PC-3 (cell line): ENCODE data around the gene CD300LD. TPM values are rescaled to one million over a fixed set of nuclear protein-coding genes. Genes with fewer than 3 reads are reported as not detected.

Experiments
- ATAC-seq: fragments of 200-7000 bp; cut with Tn5 transposase; 2 replicates; pipeline ENCODE4 v1.9.1; 2020; ENCODE audit warnings: mild to moderate bottlenecking, moderate library complexity
- BruUV-seq: library from RNA; stranded (reverse); fragments of 400-500 nt; replicated peaks from 2 replicates; lab custom pipeline; 2021; lab: Mats Ljungman, UMichigan
- CTCF ChIA-PET: fragments of 300-600 bp; sonication (Branson Sonifier 250); formaldehyde crosslinking; loops from one replicate; lab custom pipeline; 2022; ENCODE audit warnings: antibody characterized with exemption; lab: Charles Lee
- POLR2A ChIA-PET: fragments of 300-600 bp; sonication (Branson Sonifier 250); formaldehyde crosslinking; loops from one replicate; lab custom pipeline; 2022; ENCODE audit warnings: antibody characterized with exemption; ENCODE audit not compliant: unreplicated experiment; lab: Charles Lee
- DNase-seq: peaks from one replicate; pipeline ENCODE4 v3.0.0-alpha.2; 2015
- H2AFZ ChIP-seq: fragments of 300-600 bp; sonication (generic); 2 replicates; pipeline ENCODE4 v1.6.0; 2016; ENCODE audit warnings: antibody characterized with exemption, low read length
- H3F3A ChIP-seq: fragments of 300-600 bp; sonication (generic); one replicate; pipeline ENCODE4 v1.6.0; 2017; ENCODE audit warnings: antibody characterized with exemption, low read length, control low read depth, mild to moderate bottlenecking; ENCODE audit not compliant: unreplicated experiment
- H3K27ac ChIP-seq: fragments of 300-600 bp; sonication (generic); 2 replicates; pipeline ENCODE4 v1.5.1; 2016; ENCODE audit warnings: mild to moderate bottlenecking, low read length
- H3K27me3 ChIP-seq: fragments of 300-600 bp; sonication (generic); 2 replicates; pipeline ENCODE4 v1.6.1; 2016; ENCODE audit warnings: low read length, mixed read lengths
- H3K36me3 ChIP-seq: fragments of 300-600 bp; sonication (generic); 2 replicates; pipeline ENCODE4 v1.6.1; 2016; ENCODE audit warnings: low read depth, mixed run types, low read length, mixed read lengths
- H3K4me1 ChIP-seq: fragments of 300-600 bp; sonication (generic); 2 replicates; pipeline ENCODE4 v1.5.1; 2016; ENCODE audit warnings: low read length; ENCODE audit not compliant: insufficient read depth
- H3K4me2 ChIP-seq: fragments of 300-600 bp; sonication (generic); 2 replicates; pipeline ENCODE4 v1.6.0; 2016; ENCODE audit warnings: low read length
- H3K4me3 ChIP-seq: fragments of 300-600 bp; sonication (generic); 2 replicates; pipeline ENCODE4 v1.5.1; 2016; ENCODE audit warnings: mild to moderate bottlenecking, low read length, mixed read lengths
- H3K79me2 ChIP-seq: fragments of 300-600 bp; sonication (generic); 2 replicates; pipeline ENCODE4 v1.6.1; 2017; ENCODE audit warnings: low read length, mixed read lengths
- H3K9ac ChIP-seq: fragments of 300-600 bp; sonication (generic); 2 replicates; pipeline ENCODE4 v1.6.0; 2016; ENCODE audit warnings: mild to moderate bottlenecking, low read length
- H3K9me2 ChIP-seq: fragments of 300-600 bp; sonication (generic); replicated peaks from 2 replicates; pipeline ENCODE4 v1.6.1; 2016; ENCODE audit warnings: mixed run types, low read length, mixed read lengths
- H3K9me3 ChIP-seq: fragments of 300-600 bp; sonication (generic); 2 replicates; pipeline ENCODE4 v1.6.1; 2016; ENCODE audit warnings: low read length, mixed read lengths
- H4K20me1 ChIP-seq: fragments of 300-600 bp; sonication (generic); 2 replicates; pipeline ENCODE4 v1.6.1; 2016; ENCODE audit warnings: low read length, mixed read lengths
- CTCF ChIP-seq: fragments of 300-600 bp; sonication (generic); conservative IDR thresholded peaks from 2 replicates; pipeline ENCODE4 v1.5.1; 2017; ENCODE audit warnings: antibody characterized with exemption, low read depth, mild to moderate bottlenecking, low read length
- EZH2 ChIP-seq: fragments of 300-600 bp; sonication (generic); IDR thresholded peaks from one replicate; pipeline ENCODE4 v1.6.1; 2017; ENCODE audit warnings: antibody characterized with exemption, mild to moderate bottlenecking, low read length; ENCODE audit not compliant: unreplicated experiment
- EZH2phosphoT487 ChIP-seq: fragments of 300-600 bp; sonication (generic); IDR thresholded peaks from 2 replicates; pipeline ENCODE4 v1.6.1; 2018; ENCODE audit warnings: mild to moderate bottlenecking, antibody characterized with exemption, low read length, borderline replicate concordance
- intact Hi-C: fragments of 100-400 bp; cut with micrococcal nuclease; formaldehyde crosslinking; loops from 2 replicates; pipeline ENCODE4 v1.9.0; 2023
- total RNA-seq: library from RNA; depleted of rRNA; stranded (reverse); fragments of >200 nt; gene quantifications from 2 replicates; pipeline ENCODE4 v1.2.3, GENCODE V29; 2014

The CD300LD gene
- total RNA-seq, 1 experiment from 2014 or later = not detected

DNA sequence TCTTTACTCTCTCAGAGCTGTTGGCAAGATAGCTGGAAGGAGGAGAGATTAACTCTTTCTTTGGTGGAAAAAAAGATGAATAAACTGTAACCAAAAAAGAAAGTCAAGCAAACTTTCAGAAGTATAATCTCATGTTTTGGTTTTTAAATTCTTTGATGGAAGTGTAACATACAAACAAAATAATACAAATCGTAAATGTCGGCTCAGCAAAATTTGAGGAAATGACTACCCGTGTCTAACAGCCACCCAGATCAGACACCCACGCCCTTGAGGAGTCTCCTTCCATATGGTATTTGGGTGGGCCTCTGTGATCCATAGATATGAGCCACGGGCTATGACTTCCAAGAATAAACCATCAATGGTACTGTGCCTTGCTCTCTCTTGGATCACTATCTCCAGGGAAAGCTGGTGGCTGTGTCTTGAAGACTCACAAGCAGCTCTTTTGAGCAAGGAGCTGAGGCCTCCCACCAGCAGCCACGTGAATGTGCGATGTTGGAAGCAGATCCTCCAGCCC, 36.6 kb downstream of the CD300LD start:
- Histone ChIP-seq H3K36me3 (no peaks in the 10 kb centered on the region), H3K4me1 (peaks cover 13% of the 10 kb centered on the region), H3F3A (no peaks in the 10 kb centered on the region), H3K4me3 (no peak overlapping the region), H3K9ac (no peak overlapping the region), H3K9me3 (no peaks in the 10 kb centered on the region), H2AFZ (no peak overlapping the region), H3K79me2 (no peaks in the 10 kb centered on the region), H3K9me2 (no peaks in the 10 kb centered on the region), H3K27me3 (peaks cover 63% of the 10 kb centered on the region), H3K4me2 (no peak overlapping the region), H3K27ac (no peak overlapping the region), H4K20me1 (no peaks in the 10 kb centered on the region)
- ChIA-PET POLR2A (no interaction called here), CTCF (no interaction called here)
- ATAC-seq (no peak), DNase-seq (no peak)
- no peak for TF ChIP-seq EZH2
- no peak for TF ChIP-seq CTCF
- no peak for TF ChIP-seq EZH2phosphoT487
- intact Hi-C loops = no loop called here
- BruUV-seq = no TSS peak

DNA sequence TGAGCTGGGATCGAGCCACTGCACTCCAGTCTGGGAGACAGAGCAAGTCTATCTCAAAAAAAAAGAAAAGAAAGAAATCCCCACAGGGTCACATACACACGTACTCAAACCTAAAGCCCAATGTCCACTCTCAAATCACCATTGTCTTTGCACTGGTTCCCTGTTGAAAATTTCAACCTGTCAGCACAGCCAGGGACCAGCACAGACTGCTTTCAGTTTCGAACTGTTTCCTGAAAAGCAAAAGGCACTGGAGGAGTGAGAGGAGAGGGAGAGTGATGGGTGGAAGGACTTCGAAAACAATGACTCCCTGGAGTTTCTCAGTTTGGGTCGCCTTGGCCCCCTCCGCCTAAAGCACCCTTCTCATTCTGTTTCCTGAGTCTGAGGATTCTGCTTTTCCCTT, 37.2 kb downstream of the CD300LD start:
- Histone ChIP-seq H3K4me2 (no peak overlapping the region), H3K27ac (no peak overlapping the region), H4K20me1 (no peaks in the 10 kb centered on the region), H3F3A (no peaks in the 10 kb centered on the region), H3K79me2 (no peaks in the 10 kb centered on the region), H3K4me1 (peaks cover 13% of the 10 kb centered on the region), H2AFZ (no peak overlapping the region), H3K9me3 (no peaks in the 10 kb centered on the region), H3K36me3 (no peaks in the 10 kb centered on the region), H3K27me3 (peaks cover 62% of the 10 kb centered on the region), H3K4me3 (no peak overlapping the region), H3K9me2 (no peaks in the 10 kb centered on the region), H3K9ac (no peak overlapping the region)
- POLR2A ChIA-PET = no interaction called here
- DNase-seq (no peak), ATAC-seq (no peak)
- TF ChIP-seq EZH2 (no peak), CTCF (no peak), EZH2phosphoT487 (no peak)
- intact Hi-C loops = no loop called here
- no TSS peak for BruUV-seq
- CTCF ChIA-PET = no interaction called here

DNA sequence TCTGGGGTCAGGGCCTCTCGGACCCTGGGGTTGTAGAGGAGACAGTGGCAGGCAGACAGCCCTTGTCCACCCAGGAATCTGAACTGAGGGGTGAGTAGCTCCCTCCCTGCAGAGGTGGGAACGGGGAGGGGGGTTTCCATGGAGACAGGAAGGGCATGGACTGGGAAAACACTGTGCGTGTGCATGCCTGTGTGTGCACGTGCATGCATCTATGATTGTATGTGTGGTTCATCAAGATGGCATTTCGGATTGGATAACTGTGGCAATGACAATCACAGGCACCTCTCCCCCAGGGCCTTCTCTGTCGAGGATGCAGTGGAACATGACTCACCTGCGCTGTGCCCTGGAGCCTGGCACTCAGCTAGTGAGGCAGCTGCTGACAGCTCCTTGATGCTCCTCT, 40.0 kb downstream of the CD300LD start:
- ChIA-PET CTCF (no interaction called here), POLR2A (no interaction called here)
- no peak overlapping the region for H3K4me3 ChIP-seq
- H3K4me2 ChIP-seq = no peak overlapping the region
- H4K20me1 ChIP-seq = no peaks in the 10 kb centered on the region
- no peak overlapping the region for H3K9ac ChIP-seq
- no peaks in the 10 kb centered on the region for H3F3A ChIP-seq
- no peak overlapping the region for H2AFZ ChIP-seq
- H3K9me3 ChIP-seq = no peaks in the 10 kb centered on the region
- DNase-seq (peak; percentile 83), ATAC-seq (peak; percentile 65)
- H3K9me2 ChIP-seq = no peaks in the 10 kb centered on the region
- TF ChIP-seq CTCF (no peak), EZH2 (no peak), EZH2phosphoT487 (no peak)
- intact Hi-C loops = no loop called here
- no peaks in the 10 kb centered on the region for H3K79me2 ChIP-seq
- H3K4me1 ChIP-seq = peaks cover 13% of the 10 kb centered on the region
- BruUV-seq = no TSS peak
- peaks cover 37% of the 10 kb centered on the region for H3K27me3 ChIP-seq
- no peak overlapping the region; the same call in 1 of the 2 replicates for H3K27ac ChIP-seq
- H3K36me3 ChIP-seq = no peaks in the 10 kb centered on the region
